Endothelial cell of umbilical vein (primary cell): ENCODE measurements around the gene SOX9. TPM values are rescaled to one million over a fixed set of nuclear protein-coding genes. Genes with fewer than 3 reads are reported as not detected.

Experiments used
- BruUV-seq: library from RNA; stranded (reverse); fragments of 400-500 nt; replicated peaks from 2 replicates; lab custom pipeline; 2021; lab: Mats Ljungman, UMichigan
- CTCF ChIA-PET: fragments of 300-600, 350-600 bp; sonication (Branson Sonifier 250); formaldehyde crosslinking; loops from one replicate; lab custom pipeline; 2021; ENCODE audit warnings: antibody characterized with exemption, inconsistent platforms; lab: Charles Lee
- POLR2A ChIA-PET: fragments of 300-600, 350-600 bp; sonication (Branson Sonifier 250); formaldehyde crosslinking; loops from one replicate; lab custom pipeline; 2021; ENCODE audit warnings: antibody characterized with exemption, inconsistent platforms; lab: Charles Lee
- DNase-seq: peaks from one replicate; pipeline ENCODE4 v3.0.0-alpha.2; 2011; ENCODE audit warnings: low read depth, low spot score
- FAIRE-seq: peaks from 2 replicates; lab custom pipeline; 2011; peaks lifted over from hg19 to GRCh38; lab: Jason Lieb, UNC
- H2AFZ ChIP-seq: 2 replicates; pipeline ENCODE4 v1.6.0; 2012; ENCODE audit warnings: low read depth, low read length, control low read depth, inconsistent platforms
- H3K27ac ChIP-seq: 2 replicates; pipeline ENCODE4 v1.5.1; 2011; ENCODE audit warnings: low read depth, mild to moderate bottlenecking, control low read depth, low read length, moderate library complexity; ENCODE audit not compliant: insufficient read depth
- H3K27me3 ChIP-seq, 2 experiments: 2 replicates each; pipeline versions ENCODE4 v1.6.0 to v1.6.1; 2011; ENCODE audit warnings: low read length in 2 of 2, mixed read lengths in 1 of 2; ENCODE audit not compliant: control insufficient read depth in 2 of 2, insufficient read depth in 2 of 2
- H3K36me3 ChIP-seq, 2 experiments: 2 replicates in 1 of 2; 3 replicates in 1 of 2; pipeline ENCODE4 v1.5.1; 2011; ENCODE audit warnings: low read length in 2 of 2, mild to moderate bottlenecking in 1 of 2, moderate library complexity in 1 of 2; ENCODE audit not compliant: control insufficient read depth in 2 of 2, insufficient read depth in 2 of 2; ENCODE audit errors: extremely low read depth in 1 of 2
- H3K4me1 ChIP-seq: 3 replicates; pipeline ENCODE4 v1.5.1; 2011; ENCODE audit warnings: mild to moderate bottlenecking, low read length; ENCODE audit not compliant: control insufficient read depth, insufficient read depth; ENCODE audit errors: extremely low read depth
- H3K4me2 ChIP-seq: 2 replicates; pipeline ENCODE4 v1.6.1; 2011; ENCODE audit warnings: low read length, control low read depth, mixed read lengths; ENCODE audit not compliant: insufficient read depth
- H3K4me3 ChIP-seq, 3 experiments: fragments of 200-600 bp in 1 of 3; sonication (generic), shearing (Covaris generic) in 1 of 3; replicated peaks in 1 of 3; 2 replicates each; pipeline ENCODE4 v1.5.1; 2011 to 2016; ENCODE audit warnings: control low read depth in 3 of 3, low read length in 3 of 3, mild to moderate bottlenecking in 2 of 3, inconsistent platforms in 1 of 3, low read depth in 1 of 3, moderate library complexity in 1 of 3; ENCODE audit not compliant: insufficient read depth in 1 of 3
- H3K79me2 ChIP-seq: 2 replicates; pipeline ENCODE4 v1.6.0; 2012; ENCODE audit warnings: low read length, inconsistent platforms; ENCODE audit not compliant: control insufficient read depth, insufficient read depth
- H3K9ac ChIP-seq: replicated peaks from 2 replicates; pipeline ENCODE3; 2011; ENCODE audit warnings: low read length, control low read depth; ENCODE audit not compliant: insufficient read depth; ENCODE audit errors: extremely low read depth
- H3K9me1 ChIP-seq: replicated peaks from 3 replicates; pipeline ENCODE4 v1.6.0; 2011; ENCODE audit warnings: mild to moderate bottlenecking, low read length; ENCODE audit not compliant: control insufficient read depth, insufficient read depth; ENCODE audit errors: extremely low read depth
- H3K9me3 ChIP-seq: replicated peaks from 2 replicates; pipeline ENCODE4 v1.5.1; 2012; ENCODE audit warnings: low read length, inconsistent platforms; ENCODE audit not compliant: control insufficient read depth, insufficient read depth
- H4K20me1 ChIP-seq: replicated peaks from 2 replicates; pipeline ENCODE3; 2011; ENCODE audit warnings: mild to moderate bottlenecking, low read length; ENCODE audit not compliant: control insufficient read depth, insufficient read depth; ENCODE audit errors: extremely low read depth
- CTCF ChIP-seq, 2 donors: IDR thresholded peaks; 1 replicate in 1 of 2; 2 replicates in 1 of 2; pipeline ENCODE4 v1.5.1; 2011; ENCODE audit warnings: low read length in 2 of 2, mild to moderate bottlenecking in 2 of 2, moderate library complexity in 2 of 2, control low read depth in 1 of 2, inconsistent platforms in 1 of 2, low read depth in 1 of 2; ENCODE audit not compliant: insufficient read depth in 1 of 2; ENCODE audit errors: extremely low read depth in 1 of 2
- EZH2 ChIP-seq: IDR thresholded peaks from 2 replicates; pipeline ENCODE4 v1.6.1; 2012; ENCODE audit warnings: borderline replicate concordance, low read depth, mild to moderate bottlenecking, moderate library complexity, low read length, inconsistent platforms; ENCODE audit not compliant: severe bottlenecking
- FOS ChIP-seq: IDR thresholded peaks from 2 replicates; pipeline ENCODE4 v1.6.1; 2011; ENCODE audit warnings: mild to moderate bottlenecking, low read length, moderate library complexity, borderline replicate concordance; ENCODE audit not compliant: insufficient read depth
- GATA2 ChIP-seq: IDR thresholded peaks from 2 replicates; pipeline ENCODE4 v1.7.0; 2011; ENCODE audit warnings: low read depth, mild to moderate bottlenecking, moderate library complexity, mixed read lengths, low read length; ENCODE audit not compliant: insufficient read length, insufficient read depth
- JUN ChIP-seq: IDR thresholded peaks from 2 replicates; pipeline ENCODE4 v1.6.1; 2011; ENCODE audit warnings: borderline replicate concordance, low read depth; ENCODE audit not compliant: insufficient read length, insufficient read depth
- MAX ChIP-seq: IDR thresholded peaks from 2 replicates; pipeline ENCODE4 v1.6.1; 2011; ENCODE audit not compliant: insufficient read depth, insufficient read length
- MYC ChIP-seq: IDR thresholded peaks from one replicate; pipeline ENCODE4 v1.6.1; 2011; ENCODE audit warnings: mild to moderate bottlenecking, low read depth, low read length
- POLR2A ChIP-seq: IDR thresholded peaks from 2 replicates; pipeline ENCODE4 v1.6.1; 2012; ENCODE audit warnings: low read depth, mild to moderate bottlenecking, control low read depth, low read length
- POLR2AphosphoS5 ChIP-seq: IDR thresholded peaks from 2 replicates; pipeline ENCODE4 v1.6.1; 2012; ENCODE audit warnings: low read depth, mild to moderate bottlenecking, control low read depth, low read length, moderate library complexity; ENCODE audit not compliant: insufficient read depth
- dilution Hi-C: fragments of 300-500 bp; cut with MboI; formaldehyde crosslinking; loops from one replicate; pipeline ENCODE4 v1.15.0; 2019; ENCODE audit warnings: low sequenced_read_pairs; ENCODE audit not compliant: extremely low pct_ligation_motif_present
- intact Hi-C: fragments of 100-400 bp; cut with micrococcal nuclease; formaldehyde crosslinking; loops from one replicate; pipeline ENCODE4 v1.10.0; 2022
- polyA plus RNA-seq, 4 experiments: library from polyadenylated mRNA; depleted of rRNA in 3 of 4; stranded (reverse) in 3 of 4; unstranded in 1 of 4; fragments of >200 nt; gene quantifications; 2 replicates each; pipeline versions ENCODE4 v1.2.1 to v1.2.3, GENCODE V29; 2011 to 2012; ENCODE audit warnings: missing spikeins in 1 of 4
- total RNA-seq: library from RNA; stranded (reverse); gene quantifications from 2 replicates; pipeline ENCODE4 v1.2.3, GENCODE V29; 2021

Gene SOX9
- total and polyA plus RNA-seq, 2 donors (not counting 3 experiments of a cell fraction or from before 2014, with no cell fraction given) = not detected

- CTCF ChIA-PET = interaction anchor here (0.6 to 0.7 kb wide), 2 partner anchors 10 to 546 kb away, joined by 4 read pairs; no protein-coding TSS in a partner anchor
- no peak overlapping the region for H2AFZ ChIP-seq
- H3K27ac ChIP-seq = no peak overlapping the region
- H3K4me2 ChIP-seq = no peak overlapping the region
- no peak overlapping the region for H3K4me3 ChIP-seq
- H3K79me2 ChIP-seq = no peaks in the 10 kb centered on the region
- dilution Hi-C loops = no loop called here
- no peak for TF ChIP-seq GATA2
- no peak for TF ChIP-seq CTCF (IDR thresholded peaks at IDR 0.05; ENCODE audit: extremely low read depth in 1 of 2, insufficient read depth in 1 of 2, low read depth in 1 of 2, low read length in 2 of 2)
- TF ChIP-seq MYC = no peak
- TF ChIP-seq MAX = no peak
- TF ChIP-seq POLR2A = no peak
- TF ChIP-seq POLR2AphosphoS5 = no peak
- no peak for TF ChIP-seq FOS
- no peak for TF ChIP-seq EZH2
- no peak for TF ChIP-seq JUN
- H3K36me3 ChIP-seq = no peaks in the 10 kb centered on the region
- H3K4me1 ChIP-seq = no peaks in the 10 kb centered on the region
- BruUV-seq = no TSS peak
- no peak for DNase-seq
- H3K9ac ChIP-seq = no peak overlapping the region
- POLR2A ChIA-PET = interaction anchor here (0.6 kb wide), 1 partner anchor 325 kb away, joined by 5 read pairs; no protein-coding TSS in a partner anchor
- intact Hi-C loops = no loop called here
- peaks cover 55 to 82% of the 10 kb centered on the region in 2 experiments for H3K27me3 ChIP-seq
- H3K9me3 ChIP-seq = no peaks in the 10 kb centered on the region
- no peaks in the 10 kb centered on the region for H4K20me1 ChIP-seq
- H3K9me1 ChIP-seq = no peaks in the 10 kb centered on the region
- no peak for FAIRE-seq
Observed at GRCh38 chr17:72119077-72119872, 1.5 kb upstream of the SOX9 start.
